NCI-H510A treated with DMSO at 0.1 percent for 48 hours (cell line): ENCODE measurements around the gene RFC2.
"Not testable (repeated sequence)": the region's sequence is repeated elsewhere in the genome, so short reads cannot be mapped to it uniquely, and the experiment has no call there.

Experiments used
- DNase-seq: peaks from one replicate; lab custom pipeline; 2025; lab: John Stamatoyannopoulos, UW

The RFC2 gene

DNA sequence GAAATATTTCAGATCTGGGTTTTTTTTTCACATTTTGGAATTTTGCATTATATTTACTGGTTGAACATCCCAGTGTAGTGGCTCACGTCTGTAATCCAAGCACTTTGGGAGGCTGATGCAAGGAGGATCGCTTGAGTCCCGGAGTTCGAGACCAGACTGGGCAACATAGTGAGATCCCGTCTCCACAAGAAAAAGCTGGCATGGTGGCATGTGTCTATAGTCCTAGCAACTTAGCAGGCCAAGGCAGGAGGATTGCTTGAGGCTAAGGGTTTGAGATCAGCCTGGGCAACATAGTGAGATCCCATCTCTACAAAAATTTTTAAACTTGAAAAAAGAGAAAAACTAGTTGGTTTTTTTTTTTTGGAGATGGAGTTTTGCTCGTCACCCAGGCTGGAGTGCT, 6.0 kb downstream of the RFC2 start:
- no peak for DNase-seq

- DNase-seq, result no peak
Observed at GRCh38 chr7:74246497-74246896, 7.7 kb downstream of the RFC2 start.

DNA sequence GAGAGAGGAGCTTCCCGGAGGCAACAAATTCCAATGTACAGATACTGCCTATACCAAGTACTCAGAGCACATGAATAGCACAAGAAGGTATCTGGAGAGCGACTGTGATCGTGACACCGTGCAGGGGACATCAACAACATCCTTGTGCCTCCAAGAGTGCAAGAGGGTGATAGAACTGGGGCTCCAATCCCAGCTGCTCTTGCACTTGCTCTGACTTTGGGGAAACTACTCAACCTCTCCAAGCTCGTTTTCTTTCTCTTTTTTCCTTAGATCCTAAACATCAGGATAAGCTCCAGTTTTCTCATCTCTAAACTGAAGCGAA, 12.1 kb downstream of the RFC2 start:
- DNase-seq, result no peak

- DNase-seq, result no peak
Observed at GRCh38 chr7:74240482-74240881, 13.7 kb downstream of the RFC2 start.

DNA sequence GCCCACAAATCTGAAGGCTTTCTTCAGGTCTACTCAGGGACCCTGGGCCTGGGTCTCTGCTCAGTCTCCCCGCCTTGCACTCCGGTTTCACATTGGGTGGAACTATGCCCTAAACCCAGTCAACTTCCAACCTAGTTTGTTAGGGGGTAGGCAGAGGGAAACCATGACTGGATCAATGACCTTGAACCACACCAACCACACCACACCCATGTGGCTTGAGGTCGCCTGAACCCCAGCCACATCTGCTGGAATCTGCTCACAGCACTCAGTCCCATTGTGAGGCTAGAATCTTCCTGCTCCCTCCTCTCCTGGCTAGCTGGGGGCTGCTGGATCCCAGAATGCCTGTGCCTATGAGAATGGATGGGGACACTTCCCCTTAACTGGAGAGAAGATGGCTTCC, 17.9 kb downstream of the RFC2 start:
- no peak for DNase-seq

- DNase-seq, result no peak
Observed at GRCh38 chr7:74235518-74236268, 18.5 kb downstream of the RFC2 start.

DNA sequence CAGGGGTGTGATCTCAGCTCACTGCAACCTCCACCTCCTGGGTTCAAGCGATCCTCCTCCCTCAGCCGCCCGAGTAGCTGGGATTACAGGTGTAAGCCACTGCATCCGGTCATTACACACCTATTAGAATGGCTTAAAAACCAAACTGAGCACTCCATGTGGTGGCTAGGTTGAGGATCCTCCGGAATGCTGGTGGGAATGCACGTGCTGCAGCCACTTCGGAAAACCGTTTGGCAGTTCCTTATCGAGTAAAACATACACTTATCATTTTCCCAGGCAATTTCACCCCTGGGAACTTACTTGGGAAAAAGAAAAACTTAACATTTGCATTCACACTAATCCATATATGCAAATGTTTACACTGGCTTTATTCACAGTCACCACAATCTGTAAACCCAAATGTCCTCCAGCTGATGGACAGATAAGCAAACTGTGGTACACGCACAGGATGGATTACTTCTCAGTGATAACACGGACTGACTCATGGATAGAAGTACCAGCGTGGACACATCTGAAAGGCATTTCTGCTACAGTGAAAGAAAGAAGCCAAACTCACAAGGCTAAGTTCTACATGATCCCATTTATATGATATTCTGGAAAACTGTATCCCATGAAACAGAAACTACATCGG, 20.4 kb downstream of the RFC2 start:
- DNase-seq, result no peak

DNA sequence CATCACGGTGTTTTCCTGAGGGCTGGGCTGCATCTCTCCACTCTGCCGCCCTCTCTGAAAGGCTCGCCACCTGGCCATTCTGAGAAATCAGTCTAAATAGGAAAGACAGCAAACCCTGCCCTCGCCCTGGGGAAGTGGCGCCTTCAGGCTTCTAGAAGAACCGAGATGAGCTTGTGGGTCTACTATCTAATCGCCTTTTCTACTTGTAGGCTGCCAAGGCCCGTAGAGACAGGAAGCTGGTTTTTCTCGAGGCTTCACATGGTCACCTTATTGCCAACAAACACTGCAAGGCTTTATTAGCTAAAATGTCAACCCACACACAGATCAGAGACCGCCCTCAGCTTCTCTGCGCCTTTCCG, 23.0 kb downstream of the RFC2 start:
- no peak for DNase-seq

DNA sequence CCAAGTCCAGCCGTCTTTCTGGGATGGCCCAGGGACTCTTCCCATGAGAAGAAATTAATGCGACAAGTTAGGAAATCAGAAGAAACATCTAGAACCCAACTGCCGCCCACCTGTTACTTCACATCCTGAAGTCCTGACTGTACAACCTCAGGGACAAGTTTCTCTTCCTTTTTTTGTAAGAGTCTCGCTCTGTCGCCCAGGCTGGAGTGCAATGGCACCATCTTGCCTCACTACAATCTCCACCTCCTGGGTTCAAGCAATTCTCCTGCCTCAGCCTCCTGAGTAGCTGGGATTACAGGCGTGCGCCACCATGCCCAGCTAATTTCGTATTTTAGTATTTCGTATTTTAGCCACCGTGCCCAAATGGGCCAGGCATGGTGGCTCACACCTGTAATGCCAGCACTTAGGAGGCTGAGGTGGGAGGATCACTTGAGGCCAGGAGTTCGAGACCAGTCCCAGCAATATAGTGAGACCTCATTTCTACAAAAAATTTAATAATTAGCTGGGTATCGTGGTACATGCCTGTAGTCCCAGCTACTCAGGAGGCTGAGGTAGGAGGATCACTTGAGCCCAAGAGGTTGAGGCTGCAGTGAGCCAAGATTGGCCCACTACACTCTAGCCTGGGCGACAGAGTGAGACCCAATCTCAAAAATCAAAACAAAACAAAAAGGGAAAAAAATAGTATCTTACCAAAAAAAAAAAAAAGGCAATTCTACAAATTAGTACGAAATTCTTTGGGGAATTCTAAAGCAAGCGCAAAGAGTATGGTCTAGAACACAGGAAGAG, 23.6 kb downstream of the RFC2 start:
- DNase-seq, result no peak

GRCh38 chr7:74228951-74229900, 25.0 kb downstream of the RFC2 start:
- DNase-seq, result no peak

- no peak for DNase-seq
Observed at GRCh38 chr7:74226633-74227032, 27.6 kb downstream of the RFC2 start.

DNA sequence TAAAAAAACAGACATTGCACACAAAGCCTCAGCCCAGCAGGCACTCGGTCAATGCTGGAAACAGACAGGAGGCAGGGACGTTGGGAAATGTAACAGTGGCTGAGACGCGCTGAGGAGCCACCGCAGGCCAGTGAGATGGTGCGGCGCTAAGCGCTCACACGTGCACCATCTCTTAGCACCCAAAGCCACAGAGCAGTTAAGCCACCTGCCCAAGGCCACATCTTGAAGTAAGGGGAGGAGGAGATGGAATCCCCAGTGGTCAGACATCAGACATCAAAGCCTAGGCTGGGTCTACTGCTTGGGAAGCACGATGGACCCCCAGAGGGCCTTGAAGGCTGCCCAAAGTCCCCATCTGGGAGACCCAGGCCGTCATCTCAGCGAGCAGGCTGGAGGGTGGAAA, 28.8 kb downstream of the RFC2 start:
- DNase-seq, result no peak

- DNase-seq, result not testable (repeated sequence)
Observed at GRCh38 chr7:74224907-74225306, 29.3 kb downstream of the RFC2 start.

DNA sequence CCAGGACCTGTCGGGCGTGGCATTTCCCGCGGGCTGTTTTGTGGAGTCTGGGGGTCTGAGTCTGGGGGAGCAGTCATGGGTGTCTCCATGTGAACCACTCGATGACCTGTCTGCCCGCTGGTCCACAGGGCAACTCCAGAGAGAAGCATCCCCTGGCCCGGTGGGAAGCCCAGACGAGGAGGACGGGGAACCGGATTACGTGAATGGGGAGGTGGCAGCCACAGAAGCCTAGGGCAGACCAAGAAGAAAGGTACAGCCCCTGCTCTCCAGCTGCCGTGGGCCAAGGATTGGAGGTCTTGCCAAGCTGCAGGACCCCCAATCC, 29.7 kb downstream of the RFC2 start:
- no peak for DNase-seq

DNA sequence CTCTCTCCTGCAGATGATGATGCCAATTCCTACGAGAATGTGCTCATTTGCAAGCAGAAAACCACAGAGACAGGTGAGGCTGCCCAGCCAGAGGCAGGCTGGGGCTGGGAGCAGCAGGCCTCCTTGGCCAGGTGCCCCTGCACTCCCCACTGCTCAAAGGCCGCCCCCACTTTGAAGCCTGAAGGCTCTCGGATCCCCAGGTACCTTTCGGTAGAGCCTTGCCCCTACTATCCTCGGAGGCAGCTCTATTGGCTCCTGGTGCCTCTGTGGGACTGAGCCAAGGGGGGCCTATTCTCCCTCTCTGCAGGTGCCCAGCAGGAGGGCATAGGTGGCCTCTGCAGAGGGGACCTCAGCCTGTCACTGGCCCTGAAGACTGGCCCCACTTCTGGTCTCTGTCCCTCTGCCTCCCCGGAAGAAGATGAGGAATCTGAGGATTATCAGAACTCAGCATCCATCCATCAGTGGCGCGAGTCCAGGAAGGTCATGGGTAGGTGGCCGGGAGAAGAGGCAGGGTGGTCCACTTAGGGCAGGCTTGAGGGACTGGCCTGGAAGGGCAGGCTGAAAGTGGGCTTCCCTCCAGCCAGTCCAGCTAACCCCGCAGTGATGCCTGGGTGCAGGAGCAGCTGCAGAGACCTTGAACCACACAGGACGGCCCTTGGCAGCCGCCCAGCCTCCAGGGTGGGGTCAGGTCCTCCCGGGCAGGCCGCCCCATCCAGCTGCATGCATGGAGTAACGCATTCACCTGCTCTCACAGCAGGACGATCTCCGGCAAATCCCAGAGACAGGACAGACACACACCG, 30.3 kb downstream of the RFC2 start:
- no peak for DNase-seq

DNA sequence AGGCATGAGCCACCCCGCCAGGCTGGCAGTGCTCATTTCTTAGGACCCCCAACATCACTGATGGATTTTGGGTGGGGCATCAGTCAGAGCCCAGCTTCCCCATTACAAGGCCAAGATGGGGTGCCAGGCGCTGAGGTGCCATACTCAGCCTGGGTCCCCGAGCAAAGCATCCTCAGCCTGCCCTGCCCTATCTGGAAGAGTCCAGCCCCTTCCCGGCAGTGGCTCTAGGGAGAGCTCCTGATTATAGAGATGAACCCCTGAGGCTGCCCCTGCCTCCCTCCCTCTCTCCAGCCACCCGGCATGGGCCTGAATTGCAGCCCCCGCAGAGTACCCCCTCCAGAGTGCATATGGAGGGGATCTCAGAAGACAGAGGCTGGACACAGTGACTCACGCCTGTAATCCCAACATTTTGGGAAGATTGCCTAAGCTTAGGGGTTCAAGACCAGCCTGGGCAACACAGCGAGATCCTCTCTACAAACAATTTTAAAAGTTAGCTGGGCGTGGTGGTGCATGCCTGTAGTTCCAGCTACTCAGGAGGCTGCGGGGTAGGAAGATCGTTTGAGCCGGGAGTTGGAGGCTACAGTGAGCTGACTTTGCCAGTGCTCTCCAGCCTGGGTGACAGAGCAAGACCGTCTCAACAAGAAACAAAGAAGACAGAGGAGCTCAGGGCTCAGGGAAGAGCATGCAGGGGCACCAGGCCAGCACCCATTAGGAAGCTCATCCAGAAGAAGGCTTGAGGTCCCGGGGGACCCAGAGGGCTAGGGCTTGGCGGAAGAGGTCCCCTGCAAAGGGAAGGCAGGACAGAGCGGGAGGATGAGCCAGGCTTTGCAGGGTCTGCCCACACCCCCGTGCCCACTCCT, 31.1 kb downstream of the RFC2 start:
- no peak for DNase-seq

DNA sequence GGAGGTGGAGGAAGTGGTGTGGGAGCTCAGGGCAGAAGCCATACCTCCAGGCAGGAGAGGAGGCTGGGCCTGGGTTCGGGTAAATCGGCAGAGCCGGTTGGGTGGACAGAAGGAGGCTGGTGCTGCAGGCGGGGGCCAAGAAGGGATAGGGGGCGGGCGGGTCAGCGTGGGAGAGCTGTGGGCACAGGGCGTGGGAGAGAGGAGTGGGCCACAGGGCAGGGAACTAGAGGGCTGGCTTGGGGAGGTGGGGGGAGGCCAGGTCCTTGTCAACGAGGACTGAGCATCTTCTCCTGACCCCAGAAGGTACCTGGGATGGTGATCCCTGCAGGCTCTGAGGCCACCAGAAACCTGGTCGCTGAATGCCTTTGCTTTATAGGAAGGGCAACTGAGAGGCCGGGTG, 32.5 kb downstream of the RFC2 start:
- DNase-seq, result no peak

DNA sequence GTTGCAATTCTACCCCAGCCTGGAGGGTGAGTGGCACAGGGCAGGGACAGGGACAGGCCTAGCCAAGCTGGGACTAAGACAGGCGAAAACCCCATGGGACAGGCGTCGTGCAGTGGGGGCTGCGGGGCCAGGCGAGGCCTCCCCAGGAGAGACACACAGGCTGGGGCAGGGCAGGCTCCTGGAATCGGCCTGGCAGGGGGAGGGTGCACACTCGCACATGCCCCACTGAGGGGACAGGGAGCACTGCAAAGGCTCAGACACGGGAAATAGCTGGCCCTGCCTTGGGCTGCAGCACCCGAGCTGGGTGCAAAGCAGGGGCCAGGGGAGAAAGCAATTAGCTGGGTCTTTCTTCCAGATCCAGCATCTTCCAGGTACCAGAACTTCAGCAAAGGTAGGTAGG, 34.0 kb downstream of the RFC2 start:
- no peak for DNase-seq

- DNase-seq, result no peak
Observed at GRCh38 chr7:74219416-74219815, 34.8 kb downstream of the RFC2 start.

GRCh38 chr7:74218343-74218698, 35.9 kb downstream of the RFC2 start:
- DNase-seq, result no peak
